PC-9 (cell line): ENCODE data around the gene PIEZO2. TPM values are rescaled to one million over a fixed set of nuclear protein-coding genes. Genes with fewer than 3 reads are reported as not detected.

Experiments used
- BruUV-seq: library from RNA; stranded (reverse); fragments of 400-500 nt; replicated peaks from 2 replicates; lab custom pipeline; 2021; lab: Mats Ljungman, UMichigan
- CTCF ChIA-PET: fragments of 300-600 bp; sonication (Branson Sonifier 250); formaldehyde crosslinking; loops from one replicate; lab custom pipeline; 2022; ENCODE audit warnings: antibody characterized with exemption; lab: Charles Lee
- POLR2A ChIA-PET: fragments of 300-600 bp; sonication (Branson Sonifier 250); formaldehyde crosslinking; loops from one replicate; lab custom pipeline; 2022; ENCODE audit warnings: antibody characterized with exemption; ENCODE audit not compliant: unreplicated experiment; lab: Charles Lee
- DNase-seq, 2 experiments: peaks; one replicate each; pipeline versions ENCODE4 v3.0.0 to v3.0.0-alpha.2; 2015 to 2022; ENCODE audit warnings: mixed read lengths in 1 of 2
- H2AFZ ChIP-seq: fragments of 200-600 bp; sonication (generic); 2 replicates; pipeline ENCODE4 v1.8.1; 2017; ENCODE audit warnings: antibody characterized with exemption
- H3F3A ChIP-seq: fragments of 200-600 bp; sonication (generic); 2 replicates; pipeline ENCODE4 v1.8.1; 2017; ENCODE audit warnings: antibody characterized with exemption, mild to moderate bottlenecking, low read depth; ENCODE audit not compliant: insufficient read depth
- H3K27ac ChIP-seq: fragments of 200-600 bp; sonication (generic); 2 replicates; pipeline ENCODE4 v1.6.1; 2016; ENCODE audit warnings: mixed run types
- H3K27me3 ChIP-seq: fragments of 200-600 bp; sonication (generic); 2 replicates; pipeline ENCODE4 v1.6.1; 2016; ENCODE audit warnings: low read depth, mixed run types; ENCODE audit not compliant: insufficient read depth
- H3K36me3 ChIP-seq: fragments of 200-600 bp; sonication (generic); 2 replicates; pipeline ENCODE4 v1.6.1; 2016; ENCODE audit warnings: low read depth, mixed run types
- H3K4me1 ChIP-seq: fragments of 200-600 bp; sonication (generic); replicated peaks from 2 replicates; pipeline ENCODE4 v1.6.1; 2016; ENCODE audit warnings: mixed run types; ENCODE audit not compliant: insufficient read depth
- H3K4me2 ChIP-seq: fragments of 200-600 bp; sonication (generic); 2 replicates; pipeline ENCODE4 v1.6.1; 2017; ENCODE audit warnings: mixed run types
- H3K4me3 ChIP-seq: fragments of 200-600 bp; sonication (generic); 2 replicates; pipeline ENCODE4 v1.6.1; 2016; ENCODE audit warnings: mixed run types
- H3K79me2 ChIP-seq: fragments of 200-600 bp; sonication (generic); 2 replicates; pipeline ENCODE4 v1.6.1; 2017; ENCODE audit warnings: low read depth, mixed run types
- H3K9me2 ChIP-seq: fragments of 200-600 bp; sonication (generic); 2 replicates; pipeline ENCODE4 v1.8.1; 2017; ENCODE audit warnings: mild to moderate bottlenecking; ENCODE audit not compliant: insufficient read depth
- H3K9me3 ChIP-seq: fragments of 200-600 bp; sonication (generic); 2 replicates; pipeline ENCODE4 v1.8.1; 2016; ENCODE audit warnings: low read depth; ENCODE audit not compliant: insufficient read depth
- H4K20me1 ChIP-seq: fragments of 200-600 bp; sonication (generic); 2 replicates; pipeline ENCODE4 v1.8.1; 2017; ENCODE audit not compliant: insufficient read depth
- EZH2 ChIP-seq: fragments of 200-600 bp; sonication (generic); IDR thresholded peaks from 2 replicates; pipeline ENCODE4 v1.8.0; 2017; ENCODE audit warnings: antibody characterized with exemption, low read depth
- intact Hi-C: fragments of 100-400 bp; cut with micrococcal nuclease; formaldehyde crosslinking; loops from one replicate; pipeline ENCODE4 v1.10.0; 2022; ENCODE audit not compliant: unreplicated experiment
- total RNA-seq: library from RNA; stranded (reverse); gene quantifications from 2 replicates; pipeline ENCODE4 v1.2.3, GENCODE V29; 2021
- TF ChIP-seq, protein P1 (sequence below): fragments of 200-600 bp; sonication (generic); conservative IDR thresholded peaks from 2 replicates; pipeline ENCODE4 v1.6.1; 2017; ENCODE audit warnings: mixed run types, antibody characterized with exemption, mild to moderate bottlenecking, moderate library complexity

Gene PIEZO2
- total RNA-seq, 1 experiment from 2014 or later = not detected

DNA sequence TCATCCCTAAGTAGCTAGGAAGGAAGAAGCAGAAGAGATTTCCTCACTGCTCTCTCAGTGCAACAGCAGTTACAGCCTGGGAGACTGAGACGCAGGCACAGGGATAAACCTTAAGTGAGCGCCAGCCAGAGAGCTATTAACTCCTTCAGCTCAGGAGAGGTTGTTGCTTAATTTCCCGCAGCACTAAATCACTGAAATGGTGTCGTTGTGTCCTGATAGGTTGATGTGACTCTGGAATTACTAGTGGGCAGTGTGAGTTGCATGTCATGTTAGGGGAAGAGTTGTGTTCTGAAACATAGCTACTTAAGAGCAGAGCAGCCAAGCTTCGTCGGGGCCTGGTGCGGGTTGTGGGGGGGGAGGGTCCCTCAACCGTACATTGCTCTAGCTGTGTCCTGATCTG, 397.7 kb downstream of the PIEZO2 start:
- TF ChIP-seq EZH2 = no peak
- TF ChIP-seq, protein P1, sequence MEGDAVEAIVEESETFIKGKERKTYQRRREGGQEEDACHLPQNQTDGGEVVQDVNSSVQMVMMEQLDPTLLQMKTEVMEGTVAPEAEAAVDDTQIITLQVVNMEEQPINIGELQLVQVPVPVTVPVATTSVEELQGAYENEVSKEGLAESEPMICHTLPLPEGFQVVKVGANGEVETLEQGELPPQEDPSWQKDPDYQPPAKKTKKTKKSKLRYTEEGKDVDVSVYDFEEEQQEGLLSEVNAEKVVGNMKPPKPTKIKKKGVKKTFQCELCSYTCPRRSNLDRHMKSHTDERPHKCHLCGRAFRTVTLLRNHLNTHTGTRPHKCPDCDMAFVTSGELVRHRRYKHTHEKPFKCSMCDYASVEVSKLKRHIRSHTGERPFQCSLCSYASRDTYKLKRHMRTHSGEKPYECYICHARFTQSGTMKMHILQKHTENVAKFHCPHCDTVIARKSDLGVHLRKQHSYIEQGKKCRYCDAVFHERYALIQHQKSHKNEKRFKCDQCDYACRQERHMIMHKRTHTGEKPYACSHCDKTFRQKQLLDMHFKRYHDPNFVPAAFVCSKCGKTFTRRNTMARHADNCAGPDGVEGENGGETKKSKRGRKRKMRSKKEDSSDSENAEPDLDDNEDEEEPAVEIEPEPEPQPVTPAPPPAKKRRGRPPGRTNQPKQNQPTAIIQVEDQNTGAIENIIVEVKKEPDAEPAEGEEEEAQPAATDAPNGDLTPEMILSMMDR = no peak
- no peak overlapping the region for H3K27ac ChIP-seq
- no peaks in the 10 kb centered on the region for H3K36me3 ChIP-seq
- no peaks in the 10 kb centered on the region for H3F3A ChIP-seq
- H3K9me2 ChIP-seq = no peaks in the 10 kb centered on the region
- no peak for DNase-seq
- H2AFZ ChIP-seq = no peak overlapping the region
- CTCF ChIA-PET = no interaction called here
- POLR2A ChIA-PET = no interaction called here
- H3K79me2 ChIP-seq = no peaks in the 10 kb centered on the region
- H4K20me1 ChIP-seq = no peaks in the 10 kb centered on the region
- H3K9me3 ChIP-seq = no peaks in the 10 kb centered on the region
- intact Hi-C loops = no loop called here
- H3K27me3 ChIP-seq = peaks cover 68% of the 10 kb centered on the region
- H3K4me2 ChIP-seq = no peak overlapping the region
- H3K4me1 ChIP-seq = no peaks in the 10 kb centered on the region
- BruUV-seq = no TSS peak
- no peak overlapping the region for H3K4me3 ChIP-seq

DNA sequence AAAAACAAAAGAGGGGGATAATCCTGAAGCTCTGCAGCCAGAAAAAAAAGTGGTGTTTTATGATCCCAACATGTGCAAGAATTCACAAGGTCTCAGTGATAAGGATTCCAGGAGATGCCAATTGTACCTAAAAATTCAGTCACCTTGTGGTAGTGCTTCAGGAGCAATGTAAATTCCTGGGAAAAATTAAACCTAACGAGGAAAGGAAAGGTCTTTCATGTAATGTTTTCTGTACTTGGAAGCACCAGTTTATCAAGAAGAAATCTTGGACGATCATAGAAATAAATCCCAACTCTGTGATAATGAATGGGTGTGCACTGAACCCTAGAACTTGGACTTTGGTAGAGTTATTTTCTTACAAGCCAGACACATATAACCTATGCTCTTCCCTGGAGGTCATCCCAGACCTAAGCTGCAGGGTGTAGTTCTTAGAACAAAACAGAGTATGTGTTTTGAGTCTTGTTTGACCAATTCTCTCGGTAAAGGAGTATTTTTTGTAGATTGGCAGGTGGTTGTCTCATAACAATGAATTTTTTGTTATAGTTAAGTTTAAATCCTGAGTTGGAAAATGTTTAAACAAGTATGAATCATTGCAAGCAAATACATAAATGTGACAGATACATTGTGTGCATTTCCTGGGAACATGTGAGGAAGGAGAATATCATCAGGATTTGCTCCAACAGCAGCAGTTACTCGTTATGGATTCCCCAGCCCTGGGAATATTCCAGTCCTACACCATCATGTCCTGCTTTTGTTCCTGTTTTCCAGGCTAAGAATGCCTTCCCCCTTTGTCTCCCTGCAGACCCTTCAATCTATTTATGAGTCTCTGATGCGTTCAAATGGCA, 399.0 kb downstream of the PIEZO2 start:
- ChIA-PET POLR2A (no interaction called here), CTCF (no interaction called here)
- Histone ChIP-seq H3K4me2 (no peak overlapping the region), H3K79me2 (no peaks in the 10 kb centered on the region), H2AFZ (no peak overlapping the region), H3K4me1 (no peaks in the 10 kb centered on the region), H3K4me3 (no peak overlapping the region), H3K27me3 (peaks cover 80% of the 10 kb centered on the region), H3F3A (no peaks in the 10 kb centered on the region), H3K27ac (no peak overlapping the region), H3K36me3 (no peaks in the 10 kb centered on the region), H3K9me2 (no peaks in the 10 kb centered on the region), H4K20me1 (no peaks in the 10 kb centered on the region), H3K9me3 (no peaks in the 10 kb centered on the region)
- TF ChIP-seq EZH2 = no peak
- TF ChIP-seq, protein P1 = no peak
- intact Hi-C loops = no loop called here
- BruUV-seq = no TSS peak
- DNase-seq = no peak

DNA sequence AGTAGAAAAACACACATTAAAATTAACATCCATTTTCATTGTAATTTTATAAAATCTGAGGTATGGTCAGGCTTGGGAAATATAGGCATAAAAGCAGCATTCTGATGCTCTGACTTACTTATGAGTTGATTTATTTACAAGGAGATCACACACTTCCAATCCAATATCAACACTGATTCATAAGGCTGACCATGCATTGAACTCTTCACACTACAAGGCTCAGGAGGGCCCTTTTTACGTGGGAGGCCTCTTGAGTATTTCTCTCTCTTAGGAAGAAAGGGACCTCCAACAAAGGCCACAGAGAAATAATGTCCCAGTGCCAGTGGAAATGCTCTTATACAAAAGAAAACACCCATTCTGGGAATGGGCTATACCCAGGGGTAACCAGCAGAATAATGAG, 400.7 kb downstream of the PIEZO2 start:
- POLR2A ChIA-PET = no interaction called here

More for the DNA sequence above, 400.7 kb downstream of the PIEZO2 start:
- BruUV-seq = no TSS peak
- CTCF ChIA-PET = no interaction called here
- Histone ChIP-seq H3K4me2 (no peak overlapping the region), H3K9me2 (no peaks in the 10 kb centered on the region), H3K27ac (no peak overlapping the region), H3F3A (no peaks in the 10 kb centered on the region), H3K4me1 (no peaks in the 10 kb centered on the region), H3K36me3 (no peaks in the 10 kb centered on the region), H3K79me2 (no peaks in the 10 kb centered on the region), H3K9me3 (no peaks in the 10 kb centered on the region), H4K20me1 (no peaks in the 10 kb centered on the region), H3K4me3 (no peak overlapping the region), H3K27me3 (peaks cover 83% of the 10 kb centered on the region), H2AFZ (no peak overlapping the region)
- TF ChIP-seq, protein P1 = no peak
- no peak for TF ChIP-seq EZH2
- DNase-seq = no peak
- intact Hi-C loops = no loop called here
